ENCODE measurements around the gene UBE2L3.
"Not testable (repeated sequence)": the region's sequence is repeated elsewhere in the genome, so short reads cannot be mapped to it uniquely, and the experiment has no call there.

The UBE2L3 gene

DNA sequence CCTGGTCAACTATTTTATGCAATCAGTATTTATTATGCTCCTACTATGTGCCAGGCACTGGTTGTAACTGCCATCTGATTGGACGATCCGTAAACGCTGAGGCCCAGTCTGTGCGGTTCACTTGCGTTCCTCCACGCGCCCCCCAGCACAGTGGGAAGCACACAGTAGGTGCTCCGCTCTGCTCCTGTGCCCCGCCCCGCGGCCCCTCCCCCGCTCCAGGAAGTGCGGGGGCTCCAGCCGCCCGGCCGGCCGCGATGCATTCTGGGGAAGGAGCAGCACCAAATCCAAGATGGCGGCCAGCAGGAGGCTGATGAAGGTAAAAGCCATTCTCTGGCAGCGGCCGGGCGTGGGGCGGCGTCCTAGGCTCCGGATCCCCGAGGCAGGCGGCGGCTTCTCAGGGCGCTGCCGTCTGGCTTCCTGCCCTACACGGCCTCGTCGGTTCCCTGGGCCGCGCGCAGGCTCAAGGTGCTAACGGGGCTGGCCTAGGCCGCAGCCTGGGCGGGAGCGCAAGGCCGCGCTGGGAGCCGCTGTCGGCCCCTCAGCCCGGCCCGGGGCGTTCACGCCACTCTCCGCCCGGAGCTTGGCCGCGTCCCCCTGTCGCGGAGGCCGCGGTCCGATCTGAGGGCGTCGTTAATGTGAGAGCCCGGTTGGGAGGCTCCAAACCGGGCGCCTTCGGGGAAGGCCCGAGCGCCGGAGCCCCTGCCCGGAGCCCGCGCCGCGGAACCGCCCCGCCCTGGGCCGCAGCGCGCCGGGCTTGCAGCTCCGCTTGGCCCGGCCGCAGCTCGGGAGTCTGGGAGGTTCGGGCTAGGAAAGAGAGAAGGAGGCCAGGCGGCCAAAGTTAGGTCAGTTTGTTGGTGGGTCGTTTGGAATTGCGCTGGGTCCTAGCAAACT, at the start of gene UBE2L3:
Gene UBE2L3 (plus strand): TSS at position 259 of the 891 bp plus-strand sequence. CDS start 31 bp downstream, at position 290.
- peak; percentile 86 to 89 for ATAC-seq (replicated peaks)
- H3K27ac Mint-ChIP-seq: peak within 1 kb of the TSS; percentile 94
- DNase-seq: peak; percentile 78
- peaks cover 6 to 16% of the 10 kb centered on the region in 2 donors for H3K36me3 Mint-ChIP-seq
- H3K27me3 Mint-ChIP-seq: no peaks in the 10 kb centered on the region
- H3K4me1 Mint-ChIP-seq: peaks cover 22 to 38% of the 10 kb centered on the region in 2 donors
- H3K4me3 Mint-ChIP-seq: peak within 1 kb of the TSS; percentile 92 to 93
- no peaks in the 10 kb centered on the region for H3K9me3 Mint-ChIP-seq

GRCh38 chr22:21526705-21527500, 40.6 kb upstream of the UBE2L3 start:
- not testable (repeated sequence) for H3K4me3 Mint-ChIP-seq, H3K9me3 Mint-ChIP-seq

DNA sequence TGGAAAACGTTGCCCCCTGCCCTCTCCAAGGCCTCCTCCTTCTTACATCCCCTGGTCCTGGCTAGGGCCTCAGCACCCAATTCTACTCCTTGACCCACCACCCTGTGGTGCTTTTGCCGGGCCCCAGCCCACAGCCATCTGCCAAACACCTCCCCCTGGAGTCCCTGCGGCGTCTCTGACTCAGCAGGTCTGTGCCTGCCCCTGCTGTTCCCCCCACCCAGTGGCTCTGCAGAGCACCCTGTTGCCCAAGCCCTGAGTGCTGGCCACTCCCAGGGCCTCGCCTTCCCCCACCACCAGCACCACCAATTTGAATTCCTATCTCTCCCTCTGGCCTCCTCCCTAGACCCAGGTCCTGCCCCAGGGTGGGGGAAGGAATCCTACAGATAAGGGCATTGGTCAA, 36.0 kb upstream of the UBE2L3 start:
- not testable (repeated sequence) for DNase-seq; H3K4me1 Mint-ChIP-seq; H3K27ac Mint-ChIP-seq; H3K36me3 Mint-ChIP-seq; H3K27me3 Mint-ChIP-seq; H3K9me3 Mint-ChIP-seq; ATAC-seq (replicated peaks); H3K4me3 Mint-ChIP-seq

More at GRCh38 chr22:21526705-21527500, 40.6 kb upstream of the UBE2L3 start:
- not testable (repeated sequence) for ATAC-seq (replicated peaks); H3K4me1 Mint-ChIP-seq; H3K27ac Mint-ChIP-seq; H3K36me3 Mint-ChIP-seq; H3K27me3 Mint-ChIP-seq; DNase-seq

GRCh38 chr22:21532863-21533648, 34.5 kb upstream of the UBE2L3 start:
- H3K36me3 Mint-ChIP-seq; DNase-seq; H3K27ac Mint-ChIP-seq; H3K4me1 Mint-ChIP-seq; H3K4me3 Mint-ChIP-seq; ATAC-seq (replicated peaks); H3K9me3 Mint-ChIP-seq; H3K27me3 Mint-ChIP-seq: not testable (repeated sequence)

GRCh38 chr22:21539862-21540261, 27.7 kb upstream of the UBE2L3 start:
- not testable (repeated sequence) for ATAC-seq (replicated peaks); DNase-seq; H3K27me3 Mint-ChIP-seq; H3K36me3 Mint-ChIP-seq; H3K27ac Mint-ChIP-seq; H3K4me1 Mint-ChIP-seq; H3K9me3 Mint-ChIP-seq; H3K4me3 Mint-ChIP-seq

- DNase-seq; H3K27ac Mint-ChIP-seq; H3K36me3 Mint-ChIP-seq; H3K4me1 Mint-ChIP-seq; ATAC-seq (replicated peaks); H3K9me3 Mint-ChIP-seq; H3K27me3 Mint-ChIP-seq; H3K4me3 Mint-ChIP-seq: not testable (repeated sequence)
These were observed 22.8 kb upstream of the UBE2L3 start for GRCh38 chr22:21544432-21545322.

DNA sequence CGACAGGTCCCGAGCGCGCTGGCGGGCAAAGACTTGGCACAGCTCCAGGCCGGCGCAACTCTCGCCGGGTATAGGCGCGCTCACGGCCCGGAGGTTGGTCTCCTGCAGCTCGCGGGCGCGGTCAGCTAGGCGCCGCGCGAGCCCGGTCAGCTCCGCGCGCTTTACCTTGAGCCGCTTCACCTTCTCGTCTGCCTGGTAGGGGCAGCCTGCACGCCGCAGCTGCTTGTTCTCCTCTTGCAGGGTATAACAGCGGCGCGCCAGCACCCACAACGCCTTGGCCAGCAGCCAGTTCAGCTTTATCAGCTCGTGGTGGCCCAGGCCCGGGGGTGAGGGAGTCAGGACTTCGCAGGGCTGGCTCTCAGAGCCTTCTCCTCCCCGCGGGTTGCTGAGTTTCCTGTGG, 18.0 kb upstream of the UBE2L3 start:
- not testable (repeated sequence) for DNase-seq, H3K27ac Mint-ChIP-seq, H3K4me1 Mint-ChIP-seq, H3K27me3 Mint-ChIP-seq, H3K4me3 Mint-ChIP-seq, H3K36me3 Mint-ChIP-seq, H3K9me3 Mint-ChIP-seq
- ATAC-seq (replicated peaks): peak; percentile 38 to 42

DNA sequence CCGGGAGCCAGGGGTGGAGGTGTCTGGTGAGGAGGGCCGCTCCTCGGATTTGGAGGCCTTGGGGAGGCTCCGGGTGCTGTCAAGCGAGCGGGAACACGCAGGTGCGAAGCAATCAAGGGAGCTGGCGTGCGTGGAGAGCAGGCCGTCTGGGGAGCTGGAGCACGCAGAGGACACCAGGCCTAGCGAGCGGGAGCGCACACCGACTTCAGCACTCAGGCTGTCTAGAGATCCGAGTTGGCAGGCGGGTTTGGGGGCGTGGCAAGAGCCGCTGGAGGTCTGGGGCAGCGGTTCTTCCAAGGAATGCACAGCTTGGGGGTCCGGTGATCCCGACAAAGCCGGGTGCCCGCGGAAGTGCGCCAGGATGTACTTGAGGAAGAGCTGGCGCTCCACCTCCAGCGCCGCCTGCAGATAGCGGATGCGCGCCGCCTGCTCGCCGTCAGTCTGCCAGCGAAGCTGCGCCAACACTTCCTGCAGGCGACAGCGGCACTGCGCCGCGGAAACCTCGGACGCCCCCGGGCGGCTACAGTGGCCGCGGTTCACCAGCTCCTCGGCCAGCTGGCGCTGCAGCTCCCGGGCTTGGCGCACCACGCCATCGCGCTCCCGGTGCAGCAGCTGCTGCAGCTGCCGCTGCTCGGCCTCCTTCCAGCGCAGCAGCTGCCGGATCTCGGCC, 17.4 kb upstream of the UBE2L3 start:
- H3K27me3 Mint-ChIP-seq, H3K27ac Mint-ChIP-seq, DNase-seq, H3K4me3 Mint-ChIP-seq, H3K36me3 Mint-ChIP-seq, H3K4me1 Mint-ChIP-seq, H3K9me3 Mint-ChIP-seq: not testable (repeated sequence)
- ATAC-seq (replicated peaks): peak; percentile 85 to 87

DNA sequence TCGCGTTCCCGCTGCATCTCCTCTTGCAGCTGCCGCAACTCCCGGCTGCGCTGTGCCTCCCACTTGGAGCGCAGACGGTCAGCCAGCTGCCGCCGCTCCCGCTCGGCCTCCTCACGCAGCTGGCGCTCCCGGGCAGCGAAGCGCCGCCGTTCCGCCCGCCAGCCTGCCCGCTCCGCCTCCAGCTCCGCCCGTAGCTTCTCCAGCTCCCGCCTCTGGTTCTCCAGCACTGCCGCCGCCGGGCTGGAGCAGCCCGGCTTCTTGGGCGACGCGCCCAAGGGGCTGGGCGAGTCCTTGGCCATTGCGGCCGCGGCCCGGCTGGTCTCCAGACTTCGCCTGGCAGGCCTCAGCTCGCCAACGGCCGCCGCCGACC, 16.9 kb upstream of the UBE2L3 start:
- ATAC-seq (replicated peaks): peak; percentile 46 to 48
- not testable (repeated sequence) for DNase-seq, H3K4me3 Mint-ChIP-seq, H3K36me3 Mint-ChIP-seq, H3K27me3 Mint-ChIP-seq, H3K27ac Mint-ChIP-seq, H3K9me3 Mint-ChIP-seq, H3K4me1 Mint-ChIP-seq

GRCh38 chr22:21551361-21551760, 16.2 kb upstream of the UBE2L3 start, which contains the start of gene RIMBP3C:
RIMBP3C (minus strand) TSS chr22:21551461; CDS start chr22:21550976, 485 bp downstream.
- not testable (repeated sequence) for DNase-seq; H3K27ac Mint-ChIP-seq; H3K4me1 Mint-ChIP-seq; H3K4me3 Mint-ChIP-seq; H3K36me3 Mint-ChIP-seq; H3K9me3 Mint-ChIP-seq; ATAC-seq (replicated peaks); H3K27me3 Mint-ChIP-seq

- H3K27me3 Mint-ChIP-seq; ATAC-seq (replicated peaks); H3K4me3 Mint-ChIP-seq; H3K9me3 Mint-ChIP-seq; H3K4me1 Mint-ChIP-seq; H3K36me3 Mint-ChIP-seq; DNase-seq; H3K27ac Mint-ChIP-seq: not testable (repeated sequence)
These were observed 8.0 kb upstream of the UBE2L3 start for GRCh38 chr22:21559345-21560125.

GRCh38 chr22:21560657-21561056, 6.9 kb upstream of the UBE2L3 start:
- not testable (repeated sequence) for H3K4me3 Mint-ChIP-seq; DNase-seq; ATAC-seq (replicated peaks); H3K4me1 Mint-ChIP-seq; H3K27me3 Mint-ChIP-seq; H3K36me3 Mint-ChIP-seq; H3K9me3 Mint-ChIP-seq; H3K27ac Mint-ChIP-seq
